ENCODE results near the gene AMIGO3. TPM values are rescaled to one million over a fixed set of nuclear protein-coding genes. Genes with fewer than 3 reads are reported as not detected.

The AMIGO3 gene
- total and polyA plus RNA-seq, 10 of the 15 experiments (the other 5 are each of a cell fraction or from before 2014, with no cell fraction given) = 0.07 to 1.3 (median 0.44) TPM; not detected in 3

- POLR2A ChIA-PET = interaction anchor here (0.5 to 1.8 kb wide), 4 partner anchors 134 to 665 kb away, joined by 3 to 9 read pairs (median 4); no protein-coding TSS in a partner anchor
- H3K4me2 ChIP-seq (ENCODE audit: control insufficient read depth, insufficient read depth) = peak within 1 kb of the TSS; percentile 99
- RAD21 ChIA-PET (ENCODE audit: unreplicated experiment) = interaction anchor here (3.2 to 3.3 kb wide), 2 partner anchors 134 to 137 kb away, joined by 18 to 89 read pairs; no protein-coding TSS in a partner anchor
- under 1% methylated on average over 50 of the region's 71 CpGs for WGBS (ENCODE audit: insufficient coverage, insufficient replicate concordance, low lambda C conversion rate, missing lambda C conversion rate)
- H3K79me2 ChIP-seq (ENCODE audit: control insufficient read depth, insufficient read depth, low read length) = peaks cover 20% of the 10 kb centered on the region
- SMC1A ChIA-PET (ENCODE audit: uncharacterized antibody, unreplicated experiment) = interaction anchor here (0.9 to 3.3 kb wide), 3 partner anchors 121 to 135 kb away, joined by 3 to 86 read pairs (median 3); no protein-coding TSS in a partner anchor
- peak within 1 kb of the TSS; percentile 78 for H2AFZ ChIP-seq (ENCODE audit: control insufficient read depth, low read depth, low read length)
- H3K9me3 ChIP-seq (replicated peaks; ENCODE audit: control insufficient read depth, insufficient read depth, low read length) = no peaks in the 10 kb centered on the region
- peak within 1 kb of the TSS; percentile 86 for H3K27ac ChIP-seq (ENCODE audit: control insufficient read depth, insufficient read depth)
- DNase-seq (ENCODE audit: low read depth, low spot score) (peak; percentile 95), ATAC-seq (peak; percentile 91), FAIRE-seq (peak; percentile 99)
- intact Hi-C loops (cut with micrococcal nuclease; ENCODE audit: unreplicated experiment) (loop anchor here (5.0 to 10.0 kb wide), 2 partner anchors 222 to 649 kb away; partner anchors contain the start of genes IMPDH2 and NDUFAF3), in situ Hi-C loops (cut with MboI) (loop anchor here (10.0 kb wide), 1 partner anchor 139 kb away; no protein-coding TSS in a partner anchor)
- CTCF ChIA-PET = interaction anchor here (0.8 to 5.3 kb wide), 3 partner anchors 11 to 135 kb away, joined by 3 to 210 read pairs (median 4); no protein-coding TSS in a partner anchor
- H4K20me1 ChIP-seq (ENCODE audit: control insufficient read depth, insufficient read depth) = no peaks in the 10 kb centered on the region
- BruUV-seq (replicated peaks) = no TSS peak
- H3K4me3 ChIP-seq = peak within 1 kb of the TSS; percentile 94
- peak within 1 kb of the TSS; percentile 90 for H3K9ac ChIP-seq (ENCODE audit: control insufficient read depth, insufficient read depth, low read length)
- no peaks in the 10 kb centered on the region for H3K27me3 ChIP-seq (replicated peaks in 1 of 2; ENCODE audit: control insufficient read depth in 2 of 2, insufficient read depth in 2 of 2, low read length in 1 of 2)
- peaks cover 10% of the 10 kb centered on the region for H3K4me1 ChIP-seq (ENCODE audit: control insufficient read depth, insufficient read depth, low read length)
- H3K36me3 ChIP-seq (ENCODE audit: control insufficient read depth in 2 of 2, insufficient read depth in 2 of 2, low read length in 1 of 2) = peaks cover 3 to 11% of the 10 kb centered on the region in 2 experiments
- no peak for TF ChIP-seq JUNB (IDR thresholded peaks at IDR 0.05)
- no peak for TF ChIP-seq SREBF1 (IDR thresholded peaks at IDR 0.05; ENCODE audit: low read length)
- no peak; the same call in 1 of the 2 replicates for TF ChIP-seq BACH1 (IDR thresholded peaks at IDR 0.05; ENCODE audit: borderline replicate concordance)
- TF ChIP-seq KAT2A (conservative IDR thresholded peaks at IDR 0.05; ENCODE audit: control insufficient read depth, low read depth, low read length) = no peak
- TF ChIP-seq ZBED1 (IDR thresholded peaks at IDR 0.05; ENCODE audit: borderline replicate concordance) = no peak
- 0 out of 2 replicates have a peak, but pooled peaks have one; percentile 1 for TF ChIP-seq SPI1 (IDR thresholded peaks at IDR 0.05; ENCODE audit: borderline replicate concordance, insufficient read depth, low read depth, low read length)
- TF ChIP-seq E4F1 (IDR thresholded peaks at IDR 0.05; ENCODE audit: borderline replicate concordance, partially characterized antibody) = peak; percentile 75
- no peak for TF ChIP-seq SRF (IDR thresholded peaks at IDR 0.05; ENCODE audit: low read depth in 2 of 2, low read length in 2 of 2)
- peak; percentile 54; the same call in 1 of the 2 replicates for TF ChIP-seq RUNX3 (IDR thresholded peaks at IDR 0.05; ENCODE audit: low read length)
- TF ChIP-seq EED (IDR thresholded peaks at IDR 0.05; ENCODE audit: low read depth) = no peak
- no peak for TF ChIP-seq ATF2 (IDR thresholded peaks at IDR 0.05; ENCODE audit: low read length)
- TF ChIP-seq ASH2L (IDR thresholded peaks at IDR 0.05; ENCODE audit: borderline replicate concordance, low read depth) = no peak
- TF ChIP-seq JUND (IDR thresholded peaks at IDR 0.05; ENCODE audit: low read depth, low read length) = 0 out of 2 replicates have a peak, but pooled peaks have one; percentile 4
- TF ChIP-seq SUPT20H (IDR thresholded peaks at IDR 0.05; ENCODE audit: borderline replicate concordance, control insufficient read depth, low read depth, low read length) = no peak
- no peak for TF ChIP-seq WRNIP1 (IDR thresholded peaks at IDR 0.05; ENCODE audit: borderline replicate concordance, low read depth, low read length)
- TF ChIP-seq CHD1 (IDR thresholded peaks at IDR 0.05; ENCODE audit: low read depth, low read length) = no peak
Observed at GRCh38 chr3:49673715-49674496, 45.6 kb downstream of the AMIGO3 start, which contains the start of gene APEH. Gene APEH, plus strand, starts transcription at chr3:49674351. Its CDS starts 51 bp downstream, at chr3:49674402.

Data from GM12878 (cell line).